GM19372 (cell line): ENCODE data around the gene PEX11A.
"Not testable (repeated sequence)": the region's sequence is repeated elsewhere in the genome, so short reads cannot be mapped to it uniquely, and the experiment has no call there.

ENCODE experiments used
- ATAC-seq: cut with Tn5 transposase; IDR thresholded peaks from one replicate; pipeline ENCODE4 v1.9.1; 2021; ENCODE audit warnings: mild to moderate bottlenecking, low read depth, moderate library complexity; ENCODE audit not compliant: unreplicated experiment

PEX11A gene

GRCh38 chr15:89690276-89691218 is at the start of gene PEX11A, which contains the start of gene WDR93:
Gene PEX11A, minus strand, starts transcription at chr15:89690754. Its CDS starts 122 bp downstream, at chr15:89690632.
Gene WDR93, plus strand, starts transcription at chr15:89690811. Its CDS starts 10,936 bp downstream, at chr15:89701747.
- peak; percentile 93 for ATAC-seq

GRCh38 chr15:89740137-89740536 is 49.6 kb upstream of the PEX11A start:
- ATAC-seq, result peak; percentile 62

GRCh38 chr15:89735773-89736172 is 45.2 kb upstream of the PEX11A start:
- no peak for ATAC-seq

- no peak for ATAC-seq
These were observed 42.1 kb upstream of the PEX11A start for GRCh38 chr15:89732451-89733172.

DNA sequence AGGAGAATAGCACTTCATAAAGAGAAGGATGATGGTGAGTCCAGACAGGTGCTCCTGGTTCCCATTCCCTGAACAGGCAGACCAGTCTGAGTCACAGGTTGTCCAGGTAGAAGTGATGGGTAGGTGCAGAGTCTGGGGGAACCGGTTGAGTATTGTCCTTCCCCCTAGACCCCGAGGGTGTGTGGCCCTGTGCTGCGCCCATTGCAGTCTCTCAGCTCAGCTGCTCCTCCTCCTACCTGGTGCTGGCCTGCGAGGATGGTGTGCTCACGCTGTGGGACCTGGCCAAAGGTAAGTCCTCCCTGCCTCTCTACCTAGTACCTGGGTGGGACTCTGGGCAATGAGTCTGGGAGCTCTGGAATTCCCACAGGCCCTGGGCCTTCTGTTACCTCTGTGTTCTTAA is 40.7 kb upstream of the PEX11A start:
- ATAC-seq, result no peak

GRCh38 chr15:89728254-89728653 is 37.7 kb upstream of the PEX11A start:
- ATAC-seq, result no peak

DNA sequence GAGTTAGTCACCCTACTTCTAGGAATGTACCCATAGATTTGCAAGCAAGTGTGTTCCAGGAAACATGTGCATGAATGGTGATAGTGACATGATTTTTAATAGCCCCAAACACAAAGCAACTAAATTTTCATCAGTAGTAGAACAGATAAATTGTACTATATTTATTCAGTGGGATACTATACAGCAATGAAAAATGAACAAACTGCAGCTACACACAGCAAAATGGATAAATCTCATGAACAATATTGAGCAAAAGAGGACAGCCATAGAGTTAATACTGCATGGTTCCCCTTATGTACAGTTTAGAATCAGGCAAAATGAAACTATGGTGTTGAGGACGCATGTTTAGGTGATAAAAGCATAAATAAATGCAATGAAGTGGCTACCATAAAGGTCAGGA is 34.5 kb upstream of the PEX11A start:
- ATAC-seq, result no peak

GRCh38 chr15:89724621-89725020 is 34.1 kb upstream of the PEX11A start:
- ATAC-seq, result no peak

DNA sequence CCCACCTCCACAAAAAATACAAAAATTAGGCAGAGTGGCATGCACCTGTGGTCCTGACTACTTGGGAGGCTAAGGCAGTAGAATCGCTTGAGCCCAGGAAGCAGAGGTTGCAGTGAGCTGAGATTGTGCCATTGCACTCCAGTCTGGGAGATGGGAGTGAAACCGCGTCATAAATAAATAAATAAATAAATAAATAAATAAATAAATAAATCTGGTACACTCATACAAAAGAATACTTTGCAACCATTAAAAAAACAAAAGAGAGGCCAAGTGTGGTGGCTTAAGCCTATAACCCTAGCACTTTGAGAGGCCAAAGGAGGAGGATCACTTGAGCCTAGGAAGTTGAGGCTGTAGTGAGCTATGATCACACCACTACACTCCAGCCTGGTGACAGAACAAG is 32.5 kb upstream of the PEX11A start:
- ATAC-seq, result no peak

DNA sequence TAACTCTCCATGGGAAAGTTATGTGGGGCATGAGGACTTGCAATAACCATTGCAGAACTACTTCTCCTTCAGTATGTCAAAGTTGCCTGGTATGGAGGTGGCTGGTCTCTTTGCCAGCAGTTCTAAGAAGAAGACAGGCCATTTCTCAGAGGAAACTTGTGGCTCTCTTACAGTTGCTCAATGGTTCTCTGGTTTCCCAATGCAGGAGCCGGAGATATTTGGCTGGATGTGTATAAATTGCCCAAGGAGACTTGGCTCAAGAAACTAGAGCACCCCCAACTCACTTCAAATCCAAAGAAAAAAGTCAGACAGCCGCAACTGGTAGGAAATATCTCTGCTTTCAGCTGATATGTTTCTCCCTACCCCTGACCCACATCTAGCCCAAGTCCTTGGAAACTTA is 24.2 kb upstream of the PEX11A start:
- ATAC-seq, result no peak

- no peak for ATAC-seq
These were observed 17.0 kb upstream of the PEX11A start for GRCh38 chr15:89707577-89707976.

GRCh38 chr15:89704411-89704810 is 13.9 kb upstream of the PEX11A start:
- no peak for ATAC-seq

GRCh38 chr15:89695198-89695597 is 4.6 kb upstream of the PEX11A start:
- no peak for ATAC-seq

DNA sequence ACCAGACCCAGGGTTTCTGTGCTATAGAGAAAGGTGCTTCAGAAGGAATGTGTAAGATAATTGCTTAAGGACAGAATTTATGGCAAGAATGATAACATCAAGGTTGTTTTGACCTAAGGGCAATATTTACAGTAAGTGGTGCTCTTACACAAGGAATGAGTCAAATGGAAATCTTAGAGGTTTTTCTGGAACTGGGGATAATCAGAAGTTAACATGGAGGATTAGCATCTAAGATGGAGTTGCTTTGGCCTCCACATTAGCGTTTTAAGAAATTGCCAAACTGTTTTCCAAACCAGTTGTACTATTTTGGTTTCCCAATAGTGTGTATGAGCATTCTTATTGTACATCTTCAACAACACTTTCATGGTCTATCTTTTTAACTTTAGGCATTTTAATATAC is 3.1 kb upstream of the PEX11A start:
- ATAC-seq, result no peak

- no peak for ATAC-seq
These were observed 2.5 kb upstream of the PEX11A start for GRCh38 chr15:89693091-89693490.

DNA sequence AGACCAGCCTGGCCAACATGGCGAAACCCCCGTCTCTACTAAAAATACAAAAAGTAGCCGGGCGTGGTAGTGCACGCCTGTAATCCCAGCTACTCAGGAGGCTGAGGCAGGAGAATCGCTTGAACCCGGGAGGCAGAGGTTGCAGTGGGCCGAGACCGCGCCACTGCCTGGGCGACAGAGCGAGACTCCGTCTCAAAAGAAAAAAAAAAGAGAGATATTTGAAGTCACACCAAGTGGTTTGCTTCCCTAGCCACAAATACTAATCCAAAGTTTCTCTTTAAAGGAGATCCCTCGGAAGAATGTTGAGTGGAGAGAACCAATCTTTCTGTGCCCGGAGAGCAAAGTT is 651 bp downstream of the PEX11A start:
- ATAC-seq, result not testable (repeated sequence)

- no peak for ATAC-seq
These were observed 4.0 kb downstream of the PEX11A start for GRCh38 chr15:89686522-89686921.

DNA sequence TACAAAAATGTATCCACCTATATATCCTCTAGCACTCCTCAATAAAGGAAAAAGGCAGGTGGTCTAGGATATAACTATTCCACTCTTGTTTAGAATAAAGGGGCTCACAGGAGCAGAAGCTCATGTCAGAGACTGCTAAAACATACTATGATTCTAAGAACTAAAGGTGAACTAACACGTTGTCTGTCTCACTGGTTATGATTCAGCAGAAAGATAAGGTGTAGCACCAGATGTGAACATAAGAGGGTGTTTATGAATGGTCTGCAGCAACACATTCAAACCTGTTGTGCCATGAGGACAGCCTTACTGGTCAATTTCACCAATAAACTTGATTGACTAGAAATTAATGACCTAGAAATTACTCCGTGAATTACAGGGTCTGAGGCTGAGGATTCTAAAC is 4.6 kb downstream of the PEX11A start:
- no peak for ATAC-seq

- ATAC-seq, result no peak
These were observed 9.4 kb downstream of the PEX11A start for GRCh38 chr15:89681146-89681545.

GRCh38 chr15:89680282-89680873 is 10.2 kb downstream of the PEX11A start:
- no peak for ATAC-seq

DNA sequence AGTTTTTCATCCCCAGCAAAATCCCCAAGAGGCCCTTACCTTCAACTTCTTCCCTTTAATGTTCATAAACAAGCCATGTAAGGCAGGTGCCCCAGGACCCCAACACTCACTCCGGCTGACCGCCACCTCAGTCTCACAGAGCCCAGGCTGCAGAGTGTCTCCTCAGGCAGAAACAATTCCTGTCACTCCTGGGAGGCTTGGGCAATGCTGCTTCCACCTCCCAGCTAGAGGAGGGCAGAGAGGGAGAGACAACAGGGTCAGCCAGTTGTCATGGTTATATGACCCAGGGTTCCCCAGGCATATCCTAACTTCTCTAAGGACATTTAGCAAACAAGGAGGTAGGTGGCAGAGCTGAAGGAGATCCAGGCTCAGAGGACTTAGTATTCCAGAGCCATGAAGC is 11.3 kb downstream of the PEX11A start, which contains the start of gene PLIN1:
Gene PLIN1, minus strand, starts transcription at position 156 of the 400 bp plus-strand sequence. CDS start 1,878 bp downstream, outside the sequence.
- no peak for ATAC-seq
